Measurements from ENCODE around the gene SH3TC1.

Gene SH3TC1
- total RNA-seq, result 5.8 to 244 (median 89.4) reads per million in 17 experiments

DNA sequence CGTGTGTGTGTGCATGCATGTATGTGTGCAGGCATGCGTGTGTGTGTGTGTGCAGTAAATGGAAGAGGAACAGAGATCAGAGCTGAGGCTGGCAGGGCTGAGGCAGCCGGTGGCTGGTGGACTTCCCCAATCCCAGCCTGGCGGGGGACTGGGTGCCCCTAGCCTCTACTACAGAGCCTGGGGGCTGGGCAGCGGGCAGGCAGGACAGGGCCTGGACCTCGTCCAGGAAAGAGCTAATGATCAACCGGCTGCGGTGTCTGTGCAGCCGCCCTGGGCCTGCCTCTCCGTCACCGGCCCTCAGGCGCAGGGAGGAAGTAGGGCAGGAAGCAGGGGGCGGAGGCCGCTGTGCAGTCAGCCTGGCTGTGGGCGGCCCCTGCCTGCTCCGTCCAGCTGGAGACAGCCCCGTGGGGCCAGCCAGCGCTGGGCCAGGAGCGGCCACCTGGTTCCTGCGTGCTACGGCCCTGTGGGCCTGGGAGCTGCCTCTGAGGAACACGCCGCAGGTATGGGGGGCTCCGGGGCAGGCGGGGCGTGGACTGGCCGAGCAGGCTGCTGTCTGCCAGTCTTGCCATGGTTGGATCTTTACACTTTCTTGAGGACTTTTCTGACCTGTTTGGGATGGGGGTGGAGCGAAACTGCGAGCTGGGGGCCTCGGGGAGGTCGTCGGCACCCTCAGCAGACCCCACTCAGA lies at the start of gene SH3TC1:
Gene SH3TC1 (plus strand): TSS at position 385 of the 688 bp plus-strand sequence. CDS start 5,905 bp downstream, outside the sequence.
- DNase-seq, result peak; percentile 97 to 99 (median 98)

DNA sequence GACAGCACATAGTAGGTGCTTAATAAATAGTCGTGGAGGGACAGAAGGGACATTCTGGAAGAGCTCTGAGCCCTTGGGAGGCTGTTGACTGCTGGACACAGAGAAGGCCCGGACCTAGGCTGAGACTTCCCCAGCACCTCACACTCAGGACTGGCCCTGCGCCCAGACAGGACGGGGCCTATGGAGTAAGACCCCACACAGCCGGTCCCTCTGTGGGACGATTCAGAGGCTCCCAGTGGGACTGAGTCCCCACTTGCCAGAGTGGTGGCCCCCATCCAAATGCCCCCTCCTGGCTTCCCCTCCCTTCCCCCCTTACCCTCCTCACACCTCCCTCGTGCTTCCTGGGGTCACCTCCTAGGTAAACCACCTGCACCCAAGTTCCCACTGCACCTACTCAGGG lies 49.4 kb upstream of the SH3TC1 start:
- no peak for DNase-seq

DNA sequence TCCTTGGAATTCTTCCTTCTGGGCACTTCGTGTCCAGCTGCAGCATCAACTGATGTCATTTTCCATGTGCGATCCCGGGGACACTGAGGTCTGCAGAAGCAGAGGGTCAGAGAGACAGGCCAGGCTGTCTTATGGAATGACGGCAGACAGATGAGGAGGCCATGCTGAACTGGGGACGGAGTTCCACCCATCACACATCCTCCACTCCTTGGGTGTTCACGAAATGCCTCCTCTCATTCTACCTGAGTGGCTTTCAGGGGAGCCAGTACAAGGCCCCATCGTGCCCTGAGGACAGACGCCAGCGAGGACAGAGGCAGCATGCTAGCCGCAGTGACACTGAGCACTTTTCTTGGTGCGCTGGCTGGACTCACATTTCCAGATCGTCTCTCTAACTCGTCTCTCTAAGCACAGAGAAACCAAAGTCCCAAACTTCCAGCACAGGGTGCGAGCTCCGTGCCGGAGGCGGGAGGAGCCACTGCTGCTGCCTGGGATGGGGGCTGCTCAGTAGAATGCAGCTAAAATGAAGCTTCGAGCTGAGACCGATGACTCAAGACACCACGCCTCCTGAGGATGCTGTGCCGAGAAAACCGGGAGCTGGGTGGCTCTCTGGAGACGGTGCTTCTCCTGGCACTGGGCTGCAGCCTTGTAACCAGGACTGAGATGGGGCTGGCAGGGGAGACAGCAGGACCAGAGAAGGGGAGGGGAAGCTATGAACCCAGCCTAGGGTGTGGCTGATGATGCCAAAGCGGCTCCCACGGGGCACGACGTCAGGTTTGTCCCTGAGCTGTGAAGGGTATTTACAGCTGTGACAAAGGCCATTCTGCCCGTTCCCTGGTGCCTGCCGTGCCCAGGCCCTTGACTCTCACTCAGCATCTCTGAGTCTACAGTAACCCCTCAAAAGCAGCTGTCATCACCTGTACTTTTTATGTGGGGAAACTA lies 48.7 kb upstream of the SH3TC1 start:
- DNase-seq, result no peak

DNA sequence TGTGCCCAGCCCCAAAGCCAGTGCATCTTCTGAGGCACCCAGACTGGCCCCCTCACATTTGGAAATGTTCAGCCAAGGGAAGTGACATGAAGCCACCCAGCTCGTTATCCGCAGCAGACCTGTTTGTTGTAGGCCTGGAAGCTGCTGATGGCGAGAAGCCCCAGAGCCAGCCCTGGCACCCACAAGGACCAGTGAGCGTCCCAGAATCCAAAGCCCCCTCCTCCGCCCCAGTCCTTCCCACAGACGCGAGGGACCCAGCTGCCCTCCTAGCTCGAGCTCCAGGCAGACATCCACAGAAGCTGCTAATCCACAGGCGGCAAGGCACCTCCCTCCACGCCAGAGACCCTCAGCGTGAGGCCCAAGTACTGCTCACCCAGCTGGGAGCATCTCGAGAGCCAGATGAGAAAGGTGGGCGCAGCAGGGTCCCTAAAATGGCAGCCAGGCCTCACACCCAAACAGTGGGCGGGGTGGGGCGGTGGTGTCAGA lies 47.9 kb upstream of the SH3TC1 start:
- DNase-seq, result no peak

DNA sequence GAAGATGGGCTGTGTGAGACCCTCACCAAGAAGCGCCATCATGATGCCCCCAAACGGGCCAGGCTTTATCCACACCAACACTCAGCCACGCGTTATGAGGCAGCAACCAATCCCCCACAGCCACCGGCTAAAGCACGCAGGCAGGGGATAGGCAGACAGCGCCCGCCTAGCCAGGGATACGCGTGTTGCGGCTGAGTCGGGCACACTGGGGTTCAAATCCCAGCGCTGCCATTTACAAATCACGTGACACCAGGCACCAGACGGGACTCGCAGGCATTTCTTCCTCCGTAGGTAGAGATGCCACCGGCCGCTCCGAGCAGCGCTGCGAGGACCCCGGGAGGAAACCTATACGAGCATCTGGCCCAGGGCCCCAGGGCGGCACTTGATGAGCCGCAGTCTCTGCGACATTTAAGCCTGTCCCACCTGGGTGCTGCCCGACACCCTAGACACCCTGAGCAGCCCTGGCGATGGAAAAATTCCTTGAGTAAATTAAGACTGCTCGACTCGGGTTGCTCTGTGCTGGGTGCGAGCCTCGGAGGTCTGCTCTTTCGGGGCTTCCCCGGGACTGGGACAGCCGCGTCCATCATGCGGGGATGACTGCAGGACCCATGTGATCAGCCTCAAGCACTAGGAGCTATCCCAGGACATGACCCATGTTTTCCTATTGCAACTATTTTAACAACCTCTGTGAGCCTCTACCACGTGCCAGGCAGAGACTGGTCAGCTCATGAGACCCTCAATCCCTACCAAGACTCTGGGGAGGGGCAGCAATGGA lies 46.8 kb upstream of the SH3TC1 start:
- DNase-seq, result no peak

DNA sequence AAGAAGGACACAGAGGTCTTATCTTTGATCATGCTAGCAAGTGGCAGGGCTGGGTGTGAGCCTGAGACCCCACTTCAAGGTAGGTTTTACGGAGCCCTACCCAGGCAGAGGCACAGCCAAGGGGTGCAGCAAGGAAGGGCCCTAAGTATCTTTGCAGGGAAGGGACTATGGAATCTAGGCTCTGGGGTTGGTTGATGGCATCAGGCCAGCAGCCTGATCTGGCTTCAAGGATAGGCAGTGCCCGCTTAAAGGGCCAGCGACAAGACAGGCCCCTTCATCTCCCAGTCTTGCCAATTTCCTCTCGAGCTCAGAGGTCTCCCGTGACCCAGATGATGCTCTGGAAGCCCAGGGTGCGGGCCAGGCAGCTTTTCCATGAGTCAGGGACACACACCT lies 46.2 kb upstream of the SH3TC1 start:
- DNase-seq, result no peak

DNA sequence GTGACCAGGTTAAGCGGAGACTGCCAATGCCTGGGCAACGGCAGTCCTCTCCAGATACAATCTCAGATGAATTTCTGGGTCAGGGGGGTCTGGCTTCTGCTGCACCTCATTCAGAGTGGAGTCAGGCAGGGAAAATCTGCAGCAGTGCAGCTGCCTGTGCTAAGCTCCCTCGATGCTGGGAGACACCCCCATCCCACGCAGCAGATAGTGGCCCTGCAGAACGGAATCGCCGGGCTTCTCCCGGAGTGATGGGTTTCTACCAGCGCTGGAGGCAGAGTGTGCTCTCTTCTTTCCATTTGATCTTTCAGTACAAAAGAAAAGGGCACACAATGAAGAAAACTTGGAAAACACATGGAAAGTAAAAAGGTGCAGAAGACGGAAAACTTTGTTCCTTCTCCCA lies 45.6 kb upstream of the SH3TC1 start:
- no peak for DNase-seq

DNA sequence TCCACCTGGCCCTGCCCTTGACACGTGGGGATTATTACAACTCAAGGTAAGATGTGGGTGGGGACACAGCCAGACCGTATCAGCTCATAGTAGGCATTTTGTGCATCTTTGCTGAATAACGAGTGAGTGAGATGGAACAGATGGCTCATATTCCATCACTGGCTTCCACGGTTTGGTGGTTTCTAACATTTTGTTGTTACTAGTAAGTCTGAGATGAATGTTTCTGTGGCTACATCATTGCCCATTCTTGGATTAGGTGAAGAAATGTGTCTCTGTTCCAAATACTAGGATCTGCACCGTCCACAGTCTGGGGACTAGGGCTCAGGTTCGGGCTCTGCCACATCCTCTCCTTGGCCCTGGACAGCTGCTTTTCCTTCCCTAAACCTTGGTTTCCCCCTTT lies 44.0 kb upstream of the SH3TC1 start:
- no peak for DNase-seq

DNA sequence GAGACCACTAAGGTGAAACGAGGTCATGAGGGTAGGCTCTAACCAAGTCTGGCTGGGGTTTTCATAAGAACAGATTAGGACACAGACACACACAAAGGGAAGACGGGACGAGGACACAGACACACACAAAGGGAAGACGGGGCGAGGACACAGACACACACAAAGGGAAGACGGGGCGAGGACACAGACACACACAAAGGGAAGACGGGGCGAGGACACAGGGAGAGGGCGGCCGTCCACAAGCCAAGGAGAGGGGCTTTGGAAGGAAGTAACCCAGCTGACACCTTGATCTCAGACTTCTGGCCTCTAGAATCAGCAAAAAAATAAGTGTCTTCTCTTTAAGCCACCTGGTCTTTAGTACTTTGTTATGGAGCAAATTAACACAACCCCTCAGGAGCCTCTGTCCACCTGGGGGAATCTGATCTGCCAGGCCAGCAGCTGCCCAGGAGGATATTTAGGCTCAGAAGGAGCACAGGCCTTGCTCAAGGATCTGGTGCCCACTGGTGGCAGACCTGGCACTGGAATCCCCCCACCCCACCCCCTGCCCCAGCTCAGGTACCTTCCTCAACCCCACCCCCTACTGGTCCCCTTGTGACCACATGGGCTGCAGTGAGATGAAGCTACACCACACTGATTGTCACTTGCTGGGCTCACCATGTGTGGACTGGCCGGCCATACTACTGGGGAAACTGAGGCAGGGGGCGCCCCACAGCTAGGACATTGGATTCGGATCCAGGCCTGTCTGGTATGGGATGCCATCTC lies 43.2 kb upstream of the SH3TC1 start:
- DNase-seq, result no peak

DNA sequence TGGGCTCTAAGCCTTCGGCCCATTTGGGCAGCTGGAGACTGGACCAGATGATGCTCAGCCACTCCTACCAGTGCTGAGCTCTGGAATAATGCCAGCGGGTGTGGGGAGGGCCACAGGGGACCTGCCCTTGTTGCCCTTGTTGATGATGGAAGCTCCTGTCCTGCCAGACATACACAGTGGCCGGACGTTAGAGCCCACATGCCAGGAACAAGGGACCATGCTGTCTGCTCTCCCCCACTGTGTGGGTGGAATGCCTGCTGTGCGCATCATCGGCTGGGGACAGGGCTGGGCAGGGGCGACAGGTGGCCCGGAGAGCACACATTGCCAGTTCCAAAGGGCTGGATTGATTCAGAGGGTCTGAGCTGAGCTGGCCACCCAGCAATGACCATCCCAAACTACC lies 42.5 kb upstream of the SH3TC1 start:
- no peak for DNase-seq

DNA sequence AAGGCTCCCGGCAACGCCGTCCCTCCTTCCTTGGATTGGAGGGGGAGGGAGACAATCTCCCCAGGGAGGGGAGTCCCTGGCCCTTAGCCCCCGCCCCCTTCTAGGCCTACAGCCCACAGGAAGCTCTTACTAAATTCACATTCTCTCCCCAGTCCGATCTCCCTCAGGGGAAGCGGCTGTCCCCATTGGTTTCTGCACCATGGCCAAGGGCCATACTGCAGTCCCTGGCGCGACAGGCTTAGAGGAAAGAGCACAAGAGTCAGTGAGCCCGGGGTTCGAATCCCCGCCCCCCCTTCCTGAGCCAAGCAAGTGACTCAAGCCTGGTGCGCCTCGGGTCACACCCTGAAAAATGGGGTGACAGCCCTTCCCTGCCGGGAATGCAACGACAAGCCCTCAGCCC lies 41.6 kb upstream of the SH3TC1 start:
- no peak for DNase-seq

DNA sequence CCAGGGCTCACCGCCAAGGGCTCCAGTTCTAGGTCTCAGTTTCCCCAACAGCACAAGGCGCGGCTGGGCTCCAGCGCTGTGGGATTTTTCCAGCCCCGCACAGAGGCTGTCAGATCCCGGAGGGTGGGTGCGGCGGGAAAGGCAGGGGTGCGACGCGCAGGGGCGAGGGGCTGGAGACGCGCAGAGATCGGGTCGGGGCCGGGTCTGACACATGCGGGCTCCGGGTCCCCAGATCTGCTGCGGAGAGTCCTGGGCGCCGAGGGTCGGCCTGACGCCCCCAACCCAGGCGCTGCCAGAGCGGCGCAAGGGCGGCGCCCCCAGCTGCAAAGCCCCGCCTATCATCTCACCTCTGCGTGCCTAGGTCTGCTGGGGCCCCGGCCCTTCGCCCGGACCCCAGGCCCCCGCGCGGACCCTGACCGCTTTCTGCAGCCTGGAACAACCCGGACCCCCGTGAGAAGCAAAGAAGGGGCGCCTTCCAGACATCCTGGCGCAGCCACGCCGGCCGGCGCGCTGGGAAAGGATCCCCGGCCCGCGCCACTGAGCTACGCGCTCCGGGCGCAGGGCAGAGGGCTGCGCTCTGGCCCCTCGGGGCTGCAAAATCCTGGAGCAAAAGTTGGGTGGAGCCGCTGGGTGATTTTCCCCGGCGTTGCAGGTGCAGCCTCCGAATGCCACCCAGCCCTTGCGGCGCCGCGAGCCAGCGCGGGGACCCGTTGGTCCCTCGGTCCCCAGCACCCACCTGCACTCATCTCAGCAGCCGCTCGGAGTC lies 41.0 kb upstream of the SH3TC1 start:
- peak in 1 of 4 experiments; percentile 41 for DNase-seq

DNA sequence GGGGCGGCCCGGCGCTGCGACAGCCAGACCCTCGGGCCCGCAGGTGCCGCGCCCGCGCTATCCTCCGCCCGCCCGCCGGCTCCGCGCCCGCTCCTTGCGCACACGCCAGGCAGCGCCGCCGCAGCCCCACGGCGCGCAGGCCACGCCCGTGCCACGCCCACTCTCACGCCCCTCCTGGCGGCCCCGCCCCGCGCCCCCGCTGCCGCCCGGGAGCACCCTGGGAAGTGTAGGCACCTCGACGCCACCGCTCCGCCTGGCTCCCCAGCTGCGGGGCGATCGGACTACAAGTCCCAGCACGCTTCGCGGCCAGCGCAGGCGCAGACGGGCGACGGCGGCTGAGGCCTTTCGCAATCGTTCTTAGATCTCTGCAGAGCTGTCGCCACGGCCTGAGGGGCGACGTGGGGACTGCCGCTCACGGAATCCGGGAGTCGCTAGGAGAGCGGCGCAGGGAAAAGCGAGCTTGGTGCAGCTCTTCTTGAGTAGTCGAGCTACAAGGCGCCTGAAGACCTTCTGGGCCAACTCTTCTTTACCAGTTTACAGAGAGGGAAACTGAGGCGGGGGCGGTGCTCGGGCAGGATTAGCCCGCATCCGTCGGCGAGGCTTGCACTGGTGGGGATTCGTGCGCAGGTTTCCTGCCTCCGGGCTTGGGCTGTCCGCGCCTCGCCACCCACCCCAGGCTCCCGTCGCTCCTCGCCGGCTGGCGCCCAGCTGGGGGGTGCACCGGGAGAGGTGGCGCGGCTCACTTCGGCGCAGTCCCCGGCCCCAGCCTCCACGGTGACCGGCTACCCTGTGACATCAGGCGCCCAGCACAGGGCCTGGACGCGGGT lies 40.2 kb upstream of the SH3TC1 start, which contains the start of gene ABLIM2:
Gene ABLIM2 (minus strand): TSS at position 104 of the 827 bp plus-strand sequence. CDS start 124 bp downstream, outside the sequence.
- DNase-seq, result peak; percentile 99 to 100 (median 99)

DNA sequence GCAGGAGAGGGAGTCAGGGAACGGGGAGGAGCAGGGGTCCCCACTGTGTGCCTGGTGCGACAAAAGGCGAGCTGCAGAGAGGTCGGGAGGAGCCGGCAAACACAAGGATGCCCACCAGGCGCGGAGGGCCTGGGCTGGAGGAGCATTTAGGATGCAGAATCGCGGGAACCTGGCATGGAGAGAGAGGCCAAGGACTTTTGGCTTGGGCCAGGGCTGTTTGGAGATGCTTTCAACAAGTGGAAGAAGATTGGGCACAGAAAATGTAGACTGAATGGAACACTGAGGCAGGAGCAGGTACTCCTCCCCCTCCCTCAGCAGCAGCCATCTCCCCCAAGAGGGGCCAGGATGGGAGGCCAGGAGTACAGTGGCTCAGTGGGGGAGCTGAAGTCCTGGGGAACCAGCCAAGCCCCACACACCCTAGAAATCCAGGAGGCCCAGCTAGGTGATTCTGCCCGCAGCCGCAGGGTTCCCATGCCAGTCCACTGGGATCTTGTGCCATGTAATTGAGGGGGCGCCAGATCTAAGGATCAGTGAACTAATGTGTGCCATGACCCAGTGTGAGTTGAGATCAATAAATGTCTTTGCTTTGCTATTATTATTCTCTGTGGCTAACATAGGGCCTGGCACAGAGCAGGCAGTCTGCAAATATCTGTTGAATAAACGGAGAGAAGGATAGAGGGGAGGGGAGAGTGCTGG lies 39.4 kb upstream of the SH3TC1 start:
- DNase-seq, result no peak

DNA sequence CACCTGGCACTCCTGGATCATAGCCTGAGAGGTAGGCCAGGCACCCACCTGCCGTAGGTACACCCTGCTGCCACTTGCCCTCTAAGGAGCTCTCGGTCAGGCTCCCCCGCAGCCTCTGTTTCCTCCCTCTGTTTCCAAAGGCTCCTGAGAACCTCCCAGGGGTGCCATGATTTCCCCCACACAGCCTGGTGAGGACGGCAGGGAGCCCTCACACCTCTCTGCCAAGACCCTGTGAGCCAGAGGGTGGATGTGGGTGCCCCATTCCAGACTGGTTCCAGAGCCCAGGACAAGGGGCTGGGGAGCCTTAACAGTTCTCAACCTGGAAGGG lies 38.9 kb upstream of the SH3TC1 start:
- DNase-seq, result no peak

DNA sequence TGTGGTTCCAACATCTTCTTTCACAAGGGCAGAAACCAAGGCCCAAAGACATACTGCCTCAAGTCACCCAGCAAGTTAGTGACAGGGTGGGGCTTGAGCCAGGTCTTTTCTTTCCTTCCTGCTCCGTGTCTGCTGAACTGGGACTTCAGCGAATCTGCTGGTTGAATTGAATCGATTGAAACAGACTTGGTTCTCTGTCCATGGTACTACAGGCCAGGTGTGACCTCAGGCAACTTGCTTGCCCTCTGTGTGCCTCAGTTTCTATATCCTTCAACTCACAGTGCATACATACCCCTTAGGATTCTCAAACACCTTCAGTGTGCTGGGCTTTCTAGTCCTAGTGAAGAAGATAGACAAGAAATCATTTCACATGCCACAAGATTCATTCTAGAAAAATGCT lies 38.5 kb upstream of the SH3TC1 start:
- no peak for DNase-seq

DNA sequence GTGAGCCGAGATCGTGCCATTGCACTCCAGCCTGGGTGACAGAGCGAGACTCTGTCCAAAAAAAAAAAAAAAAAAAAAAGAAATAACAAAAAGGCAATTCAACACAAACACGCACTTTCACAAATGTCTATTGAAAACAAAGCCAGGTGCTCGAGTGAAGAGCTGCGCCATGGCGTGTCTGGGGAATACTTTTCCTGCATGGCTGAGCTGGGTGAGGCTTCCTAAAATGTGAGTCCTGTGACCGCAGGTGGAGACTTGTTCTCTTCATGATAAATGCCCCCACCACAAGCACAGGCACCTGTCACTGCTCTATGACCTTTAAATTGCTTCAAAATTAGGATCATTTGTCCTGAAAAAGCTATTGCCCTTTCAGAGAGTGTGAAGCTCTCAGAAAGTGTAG lies 36.5 kb upstream of the SH3TC1 start:
- DNase-seq, result no peak

DNA sequence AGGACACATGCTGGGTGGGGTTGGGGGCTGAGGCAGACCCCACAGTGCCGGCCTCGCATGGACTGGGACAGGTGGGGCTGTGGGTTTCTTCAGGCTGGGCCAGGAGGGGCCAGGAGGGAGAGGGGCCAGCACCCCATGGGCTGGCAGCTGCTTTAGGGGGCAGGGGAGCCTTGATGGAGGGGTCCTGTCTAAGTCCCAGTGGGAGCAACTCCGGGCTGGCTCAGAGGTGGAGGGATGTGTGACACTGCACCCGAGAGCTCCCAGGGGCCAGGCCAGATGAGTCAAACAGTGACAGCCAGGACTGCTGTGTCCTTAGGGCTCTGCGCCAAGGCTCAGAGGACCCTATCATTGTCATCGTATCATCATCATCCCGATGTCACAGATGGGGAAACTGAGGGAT lies 36.1 kb upstream of the SH3TC1 start:
- no peak for DNase-seq

DNA sequence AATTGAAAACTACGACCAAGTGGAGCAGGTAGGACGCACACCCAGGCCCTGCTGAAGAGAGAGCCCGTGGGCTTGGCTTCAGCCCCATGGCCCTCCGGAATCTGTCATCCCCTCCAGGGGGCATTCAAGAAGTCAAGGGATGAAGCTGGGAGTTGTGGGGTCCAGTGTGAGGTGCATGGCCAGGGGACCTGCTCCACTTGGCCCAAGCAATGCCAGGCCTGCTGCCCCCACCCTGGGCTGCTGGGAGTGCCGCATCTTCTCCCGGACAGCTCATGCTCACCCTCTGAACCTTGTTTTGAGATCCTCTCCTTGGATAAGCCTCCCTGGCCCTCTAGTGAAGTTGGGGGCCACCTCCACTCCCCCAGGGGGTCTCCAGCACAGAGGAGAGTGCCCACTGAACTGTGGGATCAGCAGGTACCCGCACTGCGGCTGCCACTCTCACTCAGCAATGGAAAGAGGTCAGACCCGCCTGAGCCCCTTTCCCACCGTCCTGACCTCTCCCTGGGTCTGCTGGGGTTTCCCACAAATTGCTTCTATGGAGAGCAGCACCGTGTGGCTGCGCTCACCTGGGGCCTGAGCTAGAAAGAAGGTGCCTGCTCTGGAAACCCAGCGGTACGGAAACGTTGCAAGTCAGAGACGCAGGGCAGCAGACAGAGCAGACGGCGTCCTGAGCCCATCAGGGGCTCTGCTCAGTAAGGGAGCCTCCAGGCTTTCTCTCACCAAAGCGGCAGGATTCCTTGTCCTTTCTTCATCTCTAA lies 35.5 kb upstream of the SH3TC1 start:
- DNase-seq, result no peak
